Mesendoderm (in vitro differentiated cells): ENCODE measurements around the gene GDI1.
A peak's percentile ranks its signal among the peaks of the same experiment; 100 is the strongest.

ENCODE experiments used
- DNase-seq: peaks from one replicate; pipeline ENCODE4 v3.0.0; 2013
- H2AK5ac ChIP-seq: 2 replicates; pipeline ENCODE4 v1.6.1; 2013; ENCODE audit warnings: low read length, inconsistent platforms
- H2BK120ac ChIP-seq: 2 replicates; pipeline ENCODE4 v1.6.1; 2013; ENCODE audit warnings: low read depth, mild to moderate bottlenecking, low read length, moderate library complexity, mixed read lengths
- H2BK15ac ChIP-seq: replicated peaks from 2 replicates; pipeline ENCODE4 v1.6.1; 2013; ENCODE audit warnings: low read depth, mild to moderate bottlenecking, moderate library complexity
- H2BK5ac ChIP-seq: 2 replicates; pipeline ENCODE4 v1.6.1; 2013; ENCODE audit warnings: low read length, inconsistent platforms
- H3K18ac ChIP-seq: 2 replicates; pipeline ENCODE4 v1.6.1; 2013; ENCODE audit warnings: mild to moderate bottlenecking, low read length, mixed read lengths
- H3K23ac ChIP-seq: one replicate; pipeline ENCODE4 v1.6.1; 2013; ENCODE audit warnings: low read length
- H3K27ac ChIP-seq: 2 replicates; pipeline ENCODE4 v1.5.1; 2013; ENCODE audit warnings: low read depth, mild to moderate bottlenecking, inconsistent platforms, low read length, moderate library complexity
- H3K27me3 ChIP-seq: 2 replicates; pipeline ENCODE4 v1.6.1; 2013; ENCODE audit warnings: low read length, control low read depth, mild to moderate bottlenecking, inconsistent platforms; ENCODE audit not compliant: insufficient read depth, poor library complexity
- H3K36me3 ChIP-seq: 2 replicates; pipeline ENCODE4 v1.6.1; 2013; ENCODE audit warnings: low read length, inconsistent platforms; ENCODE audit not compliant: control insufficient read depth, insufficient read depth
- H3K4ac ChIP-seq: one replicate; pipeline ENCODE4 v1.6.1; 2013; ENCODE audit warnings: low read depth, mild to moderate bottlenecking, low read length, moderate library complexity
- H3K4me1 ChIP-seq: 2 replicates; pipeline ENCODE4 v1.6.1; 2013; ENCODE audit warnings: low read depth, low read length, inconsistent platforms; ENCODE audit not compliant: control insufficient read depth
- H3K4me2 ChIP-seq: 2 replicates; pipeline ENCODE4 v1.6.1; 2013; ENCODE audit warnings: low read length
- H3K4me3 ChIP-seq: 2 replicates; pipeline ENCODE4 v1.5.1; 2013; ENCODE audit warnings: mild to moderate bottlenecking, low read length
- H3K56ac ChIP-seq: one replicate; pipeline ENCODE4 v1.6.1; 2013; ENCODE audit warnings: low read length
- H3K79me1 ChIP-seq: 2 replicates; pipeline ENCODE4 v1.6.1; 2013; ENCODE audit warnings: low read length, inconsistent platforms
- H3K79me2 ChIP-seq: 2 replicates; pipeline ENCODE4 v1.6.1; 2013; ENCODE audit warnings: mild to moderate bottlenecking, low read length; ENCODE audit not compliant: control insufficient read depth, insufficient read depth
- H3K9ac ChIP-seq: 2 replicates; pipeline ENCODE4 v1.6.1; 2013; ENCODE audit warnings: low read length, inconsistent platforms
- H4K5ac ChIP-seq: one replicate; pipeline ENCODE4 v1.6.1; 2013; ENCODE audit warnings: low read length
- H4K8ac ChIP-seq: one replicate; pipeline ENCODE4 v1.6.1; 2013; ENCODE audit warnings: low read depth, mild to moderate bottlenecking, control low read depth, low read length, moderate library complexity
- WGBS: extraction: QIAGEN DNeasy Blood & Tissue Kit; methylation state at CpG from one replicate; pipeline ENCODE4 v1.1.7; 2013; ENCODE audit warnings: low lambda C conversion rate, missing lambda C conversion rate; ENCODE audit not compliant: insufficient coverage; ENCODE audit errors: extremely low coverage; 5-methylcytosine and 5-hydroxymethylcytosine counted together

Gene GDI1

DNA sequence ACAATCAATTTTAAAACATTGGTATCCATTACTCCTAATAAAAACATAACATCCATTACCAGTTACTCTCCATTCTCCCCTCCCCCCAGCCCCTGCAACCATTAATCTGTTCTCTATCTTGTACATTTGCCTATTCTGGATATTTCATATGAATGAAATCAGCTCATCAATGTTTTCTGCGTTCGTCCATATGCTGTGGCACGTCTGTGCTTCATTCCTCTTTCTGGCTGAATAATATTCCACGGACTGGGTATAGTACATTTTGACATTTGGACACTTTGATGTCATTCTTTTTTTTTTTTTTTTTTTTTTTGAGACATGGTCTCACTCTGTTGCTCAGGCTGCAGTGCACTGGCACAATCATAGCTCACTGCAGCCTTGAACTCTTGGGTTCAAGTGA, 33.1 kb upstream of the GDI1 start:
- Histone ChIP-seq H3K4me3 (no peak overlapping the region), H3K79me1 (peaks cover 1% of the 10 kb centered on the region), H3K79me2 (peaks cover 10% of the 10 kb centered on the region), H3K56ac (no peak overlapping the region), H4K5ac (no peak overlapping the region), H2BK15ac (no peak overlapping the region), H3K18ac (no peak overlapping the region), H3K4ac (no peak overlapping the region), H2BK5ac (no peak overlapping the region), H2BK120ac (no peak overlapping the region), H3K4me1 (no peaks in the 10 kb centered on the region), H2AK5ac (no peak overlapping the region), H3K4me2 (no peak overlapping the region), H3K27me3 (no peaks in the 10 kb centered on the region), H3K36me3 (peaks cover 12% of the 10 kb centered on the region), H3K9ac (no peak overlapping the region), H4K8ac (no peak overlapping the region), H3K27ac (no peak overlapping the region), H3K23ac (no peak overlapping the region)
- DNase-seq: no peak
- no CpG with 5 or more reads among the region's 4 CpGs for WGBS

DNA sequence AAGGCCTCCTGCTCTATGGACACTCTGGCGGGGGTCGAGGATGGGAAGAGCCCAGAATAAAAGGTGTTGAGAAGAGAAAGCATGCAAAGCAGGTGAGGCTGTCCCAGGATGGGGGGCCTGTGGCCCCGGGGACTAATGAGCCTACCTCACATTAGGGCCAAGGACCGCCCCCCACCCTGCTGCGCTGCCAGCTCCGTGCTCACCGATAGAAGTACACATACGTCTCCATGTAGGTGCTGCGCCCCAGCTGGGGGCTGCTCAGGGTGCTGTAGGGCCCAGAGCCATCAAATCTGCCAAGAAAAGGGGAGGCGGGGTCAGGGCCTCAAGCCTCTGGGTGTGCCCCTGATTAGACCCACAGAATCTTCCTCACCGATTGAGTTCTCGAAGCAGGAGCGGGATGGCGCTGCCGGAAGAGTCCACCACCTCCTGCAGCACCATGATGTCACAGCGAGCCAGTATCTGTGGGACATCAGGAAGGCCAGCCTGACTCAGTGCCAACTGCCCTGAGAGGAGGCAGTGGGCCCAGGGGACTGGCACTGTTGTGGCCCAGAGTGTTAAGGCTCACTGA, 32.2 kb upstream of the GDI1 start:
- Histone ChIP-seq H3K79me1 (peaks cover 1% of the 10 kb centered on the region), H3K36me3 (peaks cover 5% of the 10 kb centered on the region), H3K4ac (no peak overlapping the region), H2BK120ac (no peak overlapping the region), H3K9ac (no peak overlapping the region), H3K4me3 (no peak overlapping the region), H2BK15ac (no peak overlapping the region), H3K56ac (no peak overlapping the region), H3K27ac (no peak overlapping the region), H3K18ac (no peak overlapping the region), H2BK5ac (no peak overlapping the region), H3K27me3 (no peaks in the 10 kb centered on the region), H4K5ac (no peak overlapping the region), H3K4me1 (no peaks in the 10 kb centered on the region), H3K23ac (no peak overlapping the region), H2AK5ac (no peak overlapping the region), H3K4me2 (no peak overlapping the region), H4K8ac (no peak overlapping the region), H3K79me2 (peaks cover 2% of the 10 kb centered on the region)
- no peak for DNase-seq
- WGBS: no CpG with 5 or more reads among the region's 16 CpGs

DNA sequence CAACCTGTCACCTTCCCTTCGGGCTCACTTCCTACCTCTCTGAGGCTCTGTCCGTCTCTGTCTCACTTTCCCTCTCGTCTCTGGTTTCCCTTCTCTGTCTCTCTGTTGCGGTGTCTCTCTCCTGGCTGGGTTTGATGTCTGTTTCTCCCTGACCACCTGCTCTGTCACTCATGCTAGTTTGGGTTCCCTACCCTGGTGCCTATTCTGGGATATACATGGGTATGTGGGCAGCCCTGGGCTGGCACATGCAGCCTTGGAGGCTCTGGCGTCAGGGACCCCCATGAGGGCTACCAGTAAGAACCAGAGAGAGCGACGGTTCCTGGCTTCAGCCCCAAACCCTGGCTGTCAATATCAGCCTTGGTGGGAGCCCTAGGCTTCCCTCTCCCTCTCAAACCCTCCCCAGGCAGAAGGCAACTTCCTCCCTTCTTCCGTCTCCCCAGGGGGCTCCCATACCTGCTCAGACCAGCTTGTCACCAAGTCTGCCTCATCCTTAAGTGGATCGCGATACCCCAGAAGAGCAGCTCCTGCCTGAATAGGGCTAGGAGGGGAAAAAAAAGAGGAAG, 28.2 kb upstream of the GDI1 start:
- H2AK5ac ChIP-seq: no peak overlapping the region
- no peaks in the 10 kb centered on the region for H3K4me1 ChIP-seq
- H3K36me3 ChIP-seq: no peaks in the 10 kb centered on the region
- no peak overlapping the region for H2BK120ac ChIP-seq
- H3K9ac ChIP-seq: peak overlapping the region; percentile 78
- H4K5ac ChIP-seq: no peak overlapping the region
- H3K27me3 ChIP-seq: no peaks in the 10 kb centered on the region
- no peak overlapping the region for H2BK15ac ChIP-seq
- no peak overlapping the region for H3K18ac ChIP-seq
- peak overlapping the region; percentile 83 for H3K56ac ChIP-seq
- DNase-seq: no peak
- no peak overlapping the region for H3K27ac ChIP-seq
- no peaks in the 10 kb centered on the region for H3K79me2 ChIP-seq
- H2BK5ac ChIP-seq: no peak overlapping the region
- H3K4ac ChIP-seq: no peak overlapping the region
- no peak overlapping the region for H4K8ac ChIP-seq
- no peak overlapping the region for H3K23ac ChIP-seq
- peak overlapping the region; percentile 44 for H3K4me2 ChIP-seq
- no peak overlapping the region for H3K4me3 ChIP-seq
- WGBS: no CpG with 5 or more reads among the region's 10 CpGs
- H3K79me1 ChIP-seq: no peaks in the 10 kb centered on the region

DNA sequence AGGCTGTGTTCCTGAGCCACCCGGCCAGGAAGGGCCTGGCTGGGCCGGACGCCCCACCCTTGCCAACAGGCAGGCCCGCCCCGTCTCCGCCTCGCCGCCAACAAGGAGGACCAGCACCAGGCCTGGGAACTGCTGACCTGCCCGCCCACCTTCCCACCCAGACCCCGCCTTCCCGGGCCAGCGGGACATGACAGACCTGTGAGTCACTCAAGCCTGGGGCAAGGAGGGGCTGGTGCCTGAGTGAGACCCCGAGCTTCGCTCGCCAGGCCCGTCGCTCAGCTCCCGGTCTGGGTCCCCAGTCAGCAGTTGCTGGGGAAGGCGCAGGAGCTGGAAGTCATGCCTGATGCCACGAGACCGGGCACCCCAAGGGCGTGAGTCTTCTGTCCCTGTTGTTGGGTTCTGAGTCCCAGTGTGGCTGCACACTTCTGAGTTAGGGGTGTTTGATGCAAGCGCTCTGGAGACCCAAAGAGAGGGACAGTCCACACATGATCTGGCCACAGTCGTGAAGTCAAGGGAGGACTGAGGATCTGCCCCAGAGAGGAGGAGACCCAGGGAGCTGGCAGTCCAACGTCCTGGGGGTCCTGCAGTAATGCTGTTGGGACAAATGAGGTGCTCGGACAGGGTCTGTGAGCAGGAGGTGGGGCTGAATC, 27.6 kb upstream of the GDI1 start, which contains the start of gene DNASE1L1:
Gene DNASE1L1 (minus strand): TSS at position 33 of the 650 bp plus-strand sequence. CDS start 3,686 bp downstream, outside the sequence.
- no peak within 1 kb of the TSS for H3K23ac ChIP-seq
- H2BK120ac ChIP-seq: no peak within 1 kb of the TSS
- H4K5ac ChIP-seq: no peak within 1 kb of the TSS
- no peaks in the 10 kb centered on the region for H3K36me3 ChIP-seq
- no CpG with 5 or more reads among the region's 26 CpGs for WGBS
- peak within 1 kb of the TSS; percentile 78 for H3K9ac ChIP-seq
- no peaks in the 10 kb centered on the region for H3K27me3 ChIP-seq
- H3K18ac ChIP-seq: no peak within 1 kb of the TSS
- no peak within 1 kb of the TSS for H2BK15ac ChIP-seq
- H4K8ac ChIP-seq: no peak within 1 kb of the TSS
- peak within 1 kb of the TSS; percentile 83 for H3K56ac ChIP-seq
- H2AK5ac ChIP-seq: no peak within 1 kb of the TSS
- DNase-seq: peak; percentile 96
- H3K4me2 ChIP-seq: peak within 1 kb of the TSS; percentile 44
- no peak within 1 kb of the TSS for H3K4me3 ChIP-seq
- no peak within 1 kb of the TSS for H2BK5ac ChIP-seq
- H3K4me1 ChIP-seq: no peaks in the 10 kb centered on the region
- no peaks in the 10 kb centered on the region for H3K79me2 ChIP-seq
- H3K79me1 ChIP-seq: no peaks in the 10 kb centered on the region
- no peak within 1 kb of the TSS for H3K4ac ChIP-seq
- peak within 1 kb of the TSS; percentile 78 for H3K27ac ChIP-seq

DNA sequence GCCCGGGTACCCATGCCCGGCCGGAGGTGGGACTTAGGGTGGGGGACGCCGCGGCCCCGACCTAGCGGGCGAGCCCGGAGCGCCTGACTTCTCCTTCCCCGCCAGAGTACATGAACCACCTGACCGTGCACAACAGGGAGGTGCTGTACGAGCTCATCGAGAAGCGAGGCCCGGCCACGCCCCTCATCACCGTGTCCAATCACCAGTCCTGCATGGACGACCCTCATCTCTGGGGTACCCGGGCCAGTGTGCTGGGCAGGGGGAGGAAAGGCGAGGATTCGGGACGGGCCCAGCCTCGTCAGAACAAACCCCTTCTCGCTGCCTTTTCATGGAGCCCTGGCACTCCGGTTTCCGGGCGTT, 25.0 kb upstream of the GDI1 start:
- no peak overlapping the region for H2BK5ac ChIP-seq
- H3K79me1 ChIP-seq: no peaks in the 10 kb centered on the region
- peak overlapping the region; percentile 65 for H3K4me3 ChIP-seq
- H3K56ac ChIP-seq: peak overlapping the region; percentile 93
- WGBS: no CpG with 5 or more reads among the region's 29 CpGs
- H3K36me3 ChIP-seq: no peaks in the 10 kb centered on the region
- no peaks in the 10 kb centered on the region for H3K79me2 ChIP-seq
- no peaks in the 10 kb centered on the region for H3K27me3 ChIP-seq
- H3K27ac ChIP-seq: peak overlapping the region; percentile 68
- peak overlapping the region; percentile 20 for H3K4me2 ChIP-seq
- H3K23ac ChIP-seq: no peak overlapping the region
- H2AK5ac ChIP-seq: no peak overlapping the region
- no peak overlapping the region for H3K18ac ChIP-seq
- peak; percentile 67 for DNase-seq
- H3K4ac ChIP-seq: peak overlapping the region; percentile 75
- no peaks in the 10 kb centered on the region for H3K4me1 ChIP-seq
- peak overlapping the region; percentile 82 for H3K9ac ChIP-seq
- no peak overlapping the region for H4K5ac ChIP-seq
- H4K8ac ChIP-seq: no peak overlapping the region
- H2BK15ac ChIP-seq: no peak overlapping the region
- no peak overlapping the region for H2BK120ac ChIP-seq
